ENCODE results near the gene RCAN1.

The RCAN1 gene

DNA sequence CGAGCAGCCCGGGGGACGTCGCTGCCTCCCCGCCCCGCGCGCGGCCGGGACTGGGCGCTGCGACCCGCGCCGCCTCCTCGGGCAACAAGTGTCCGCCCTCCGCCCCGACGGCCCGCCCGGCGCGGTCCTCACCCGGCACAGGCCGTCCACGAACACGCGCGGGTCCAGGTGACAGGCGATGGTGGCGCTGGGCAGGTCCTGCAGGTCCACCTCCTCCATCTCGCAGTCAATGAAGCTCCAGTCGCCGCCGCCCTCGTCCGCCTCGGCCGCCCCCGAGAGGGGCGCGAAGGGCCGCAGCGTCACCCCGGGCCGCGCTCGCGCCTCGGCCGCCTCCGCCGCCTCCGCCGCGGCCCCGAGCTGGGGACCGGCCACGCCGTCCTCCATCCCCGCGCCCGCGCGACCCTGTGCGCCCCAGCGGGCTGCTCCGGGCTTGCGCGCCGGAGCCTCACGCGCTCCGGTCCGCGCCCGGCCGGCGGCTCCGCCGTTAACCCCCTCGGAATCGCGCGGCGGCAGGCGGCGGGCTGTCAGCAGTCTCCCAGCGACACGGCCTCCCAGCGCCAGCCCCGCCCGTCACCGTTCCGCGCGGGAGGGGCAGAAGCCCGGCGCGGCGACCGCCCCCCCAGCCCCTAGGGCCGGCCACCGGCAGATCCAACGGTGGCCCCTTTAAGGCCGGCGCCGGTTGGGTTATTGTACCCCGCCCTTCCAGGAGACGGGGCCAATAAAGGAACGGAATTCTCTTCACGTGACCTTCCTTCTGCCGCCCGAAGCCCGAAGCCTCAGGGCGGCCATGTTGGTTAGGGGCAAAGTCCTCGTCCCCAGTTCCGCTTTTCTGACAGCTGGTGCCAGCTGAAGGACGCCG, at the start of gene RCAN1:
Gene RCAN1 (minus strand): TSS at position 486 of the 859 bp plus-strand sequence. CDS start 102 bp downstream, at position 384.
- DNase-seq = peak; percentile 91

DNA sequence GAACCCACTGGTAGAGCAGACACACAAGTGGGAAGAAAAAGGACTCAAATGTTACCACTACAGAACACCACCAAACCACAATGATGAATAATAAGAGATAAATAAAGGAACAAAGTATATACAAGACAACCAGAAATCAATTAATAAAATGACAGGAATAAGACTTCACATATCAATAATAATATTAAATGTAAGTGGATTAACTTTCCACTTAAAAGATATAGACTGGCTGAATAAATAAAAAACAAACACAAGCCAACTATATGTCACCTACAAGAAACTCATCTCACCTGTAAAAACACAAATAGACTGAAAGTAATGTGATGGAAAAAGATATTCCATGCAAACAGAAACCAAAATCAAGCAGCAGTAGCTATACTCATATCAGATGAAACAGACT, 46.9 kb upstream of the RCAN1 start:
- no peak for DNase-seq

DNA sequence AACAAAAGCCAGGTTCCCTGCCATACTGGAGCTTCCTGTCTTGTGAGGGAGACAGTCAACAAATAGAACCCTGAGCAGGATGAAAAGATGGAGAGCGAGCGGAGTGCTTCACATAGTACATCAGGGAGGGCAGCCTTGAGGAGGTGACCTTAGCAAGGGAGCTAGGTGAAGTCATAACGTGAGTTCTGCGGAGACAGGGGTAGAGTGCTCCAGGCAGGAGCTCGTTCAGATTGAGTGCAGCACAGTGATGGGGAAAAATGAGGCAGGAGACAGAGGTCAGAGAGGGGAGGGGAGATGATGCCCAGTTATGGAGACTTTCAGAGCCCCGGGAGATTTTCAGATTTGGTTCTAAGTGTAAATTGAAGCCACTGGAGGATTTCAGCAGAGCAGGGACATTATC, 38.6 kb upstream of the RCAN1 start:
- no peak for DNase-seq

DNA sequence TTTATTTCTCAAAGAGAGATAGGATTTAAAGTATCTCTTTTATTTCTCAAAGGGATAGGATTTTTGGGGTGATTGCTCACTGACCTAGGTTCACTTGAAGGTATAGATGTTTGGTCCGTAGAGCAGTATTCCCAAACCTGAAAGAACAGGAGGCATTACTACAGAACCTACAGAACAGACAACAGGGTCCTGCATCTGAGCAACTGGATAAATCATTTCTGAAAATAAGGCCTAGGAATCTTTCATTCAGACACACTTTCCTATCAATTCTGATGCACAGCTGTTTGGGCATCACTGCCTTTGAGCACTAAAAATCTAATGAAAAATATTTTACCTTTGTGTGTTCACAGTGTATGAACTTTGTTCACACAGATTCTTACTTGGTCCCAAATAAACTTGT, 36.7 kb upstream of the RCAN1 start:
- no peak for DNase-seq

DNA sequence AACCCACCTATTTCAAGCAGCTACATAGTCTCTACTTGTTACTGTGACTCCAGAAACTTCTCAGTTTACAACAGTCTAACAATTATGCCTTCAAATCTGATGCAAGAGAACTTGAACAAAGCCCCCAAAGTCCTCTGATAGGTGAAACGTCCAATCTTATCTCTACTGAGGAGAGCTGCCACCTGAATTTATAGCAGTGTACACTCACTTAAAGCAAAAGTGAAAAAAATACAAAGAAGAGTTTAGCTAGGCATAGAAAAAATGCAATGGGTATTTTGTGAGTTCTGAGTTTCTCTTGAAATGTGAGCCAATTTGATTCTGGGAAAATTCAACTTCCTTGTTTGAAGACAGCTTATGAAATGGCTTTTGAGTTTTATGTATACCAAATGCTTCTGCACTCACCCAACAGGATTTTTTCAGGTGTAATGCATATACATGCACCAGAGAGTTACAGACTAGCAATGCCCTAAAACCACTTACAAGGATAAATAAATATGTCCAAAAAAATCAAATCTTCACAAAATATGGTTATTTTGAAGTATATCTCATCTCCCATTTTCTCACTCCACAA, 36.0 kb upstream of the RCAN1 start:
- no peak for DNase-seq

DNA sequence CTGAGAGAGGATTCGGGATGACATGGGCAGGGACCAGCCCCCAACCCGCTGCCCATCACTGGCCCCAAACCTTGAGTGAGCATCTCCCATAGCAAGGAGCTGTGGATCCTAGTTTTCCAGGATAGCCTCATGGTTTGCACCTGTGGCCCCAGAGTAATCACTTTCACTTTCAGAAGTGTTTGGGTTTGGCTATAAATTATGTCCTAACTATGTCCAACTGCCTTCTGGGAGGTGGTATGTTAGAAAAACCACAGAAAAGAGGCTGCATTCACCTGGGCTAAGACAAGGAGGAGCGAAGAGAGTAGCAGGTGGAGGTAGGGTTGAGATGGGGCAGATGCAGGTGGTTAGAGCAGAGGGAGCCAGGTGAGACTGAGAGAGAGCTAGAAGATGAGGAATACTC, 34.5 kb upstream of the RCAN1 start:
- no peak for DNase-seq

DNA sequence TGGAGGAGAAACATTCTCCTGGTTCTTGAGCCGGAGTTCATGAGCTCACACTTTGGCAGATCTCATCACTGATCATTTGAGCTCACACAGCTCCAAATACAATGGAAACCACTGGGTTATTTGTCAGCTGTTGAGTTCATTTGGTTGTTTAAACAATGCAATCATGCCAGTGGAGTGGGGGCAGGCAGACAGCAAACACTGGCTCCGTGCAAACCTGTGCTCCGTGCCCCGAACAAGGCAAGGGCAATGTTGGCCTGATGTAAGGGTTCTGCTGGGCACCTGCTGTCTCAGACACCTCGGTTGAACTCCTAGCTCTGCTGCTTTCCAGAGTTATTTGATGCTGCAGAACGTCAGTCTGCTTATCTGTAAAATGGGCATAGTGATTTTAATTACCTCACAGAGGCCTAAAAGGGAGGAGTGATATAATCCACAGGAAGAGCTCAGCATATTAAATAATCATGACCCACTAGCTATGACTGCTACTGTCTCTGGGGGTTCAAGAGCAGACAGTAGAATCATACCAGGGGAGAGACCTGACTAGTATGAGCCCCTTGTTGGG, 33.9 kb upstream of the RCAN1 start:
- DNase-seq = no peak

DNA sequence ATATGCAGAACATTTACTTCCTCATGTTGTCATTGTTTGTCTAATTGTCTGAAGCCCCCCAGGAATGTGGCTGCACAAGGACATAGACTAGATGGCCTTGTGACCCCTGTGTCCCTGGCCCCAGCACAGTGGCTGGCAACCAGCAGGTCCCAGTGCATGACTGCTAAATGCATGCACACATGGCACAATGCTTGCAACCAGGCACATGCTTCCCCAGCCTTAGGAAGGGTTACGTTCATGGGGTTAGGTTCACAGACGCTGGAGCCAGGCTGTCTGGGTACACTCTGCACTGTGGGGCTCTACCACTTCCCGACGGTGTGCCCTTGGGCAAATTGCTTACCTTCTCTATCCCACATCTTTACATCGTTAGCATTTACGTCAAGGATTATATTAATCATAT, 32.6 kb upstream of the RCAN1 start:
- DNase-seq = no peak

DNA sequence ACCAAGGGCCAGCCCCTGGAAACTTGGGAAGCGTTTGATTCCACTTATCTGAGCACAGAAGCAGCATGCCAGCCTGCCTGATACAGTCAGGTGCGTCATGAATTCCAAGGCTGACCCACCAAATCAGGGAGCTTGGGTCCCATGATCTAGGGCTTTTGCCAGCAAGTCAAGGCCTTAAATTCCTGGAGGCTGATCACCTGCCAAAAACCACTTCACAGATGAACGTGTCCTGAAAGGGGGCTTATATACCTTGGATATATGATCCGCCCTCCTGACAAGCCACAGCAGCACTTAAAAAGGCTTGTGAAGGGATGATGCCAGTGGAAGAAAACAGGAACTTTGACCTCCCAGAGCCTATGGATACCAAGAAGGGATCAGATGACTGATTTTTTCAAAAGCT, 29.9 kb upstream of the RCAN1 start:
- DNase-seq = no peak

DNA sequence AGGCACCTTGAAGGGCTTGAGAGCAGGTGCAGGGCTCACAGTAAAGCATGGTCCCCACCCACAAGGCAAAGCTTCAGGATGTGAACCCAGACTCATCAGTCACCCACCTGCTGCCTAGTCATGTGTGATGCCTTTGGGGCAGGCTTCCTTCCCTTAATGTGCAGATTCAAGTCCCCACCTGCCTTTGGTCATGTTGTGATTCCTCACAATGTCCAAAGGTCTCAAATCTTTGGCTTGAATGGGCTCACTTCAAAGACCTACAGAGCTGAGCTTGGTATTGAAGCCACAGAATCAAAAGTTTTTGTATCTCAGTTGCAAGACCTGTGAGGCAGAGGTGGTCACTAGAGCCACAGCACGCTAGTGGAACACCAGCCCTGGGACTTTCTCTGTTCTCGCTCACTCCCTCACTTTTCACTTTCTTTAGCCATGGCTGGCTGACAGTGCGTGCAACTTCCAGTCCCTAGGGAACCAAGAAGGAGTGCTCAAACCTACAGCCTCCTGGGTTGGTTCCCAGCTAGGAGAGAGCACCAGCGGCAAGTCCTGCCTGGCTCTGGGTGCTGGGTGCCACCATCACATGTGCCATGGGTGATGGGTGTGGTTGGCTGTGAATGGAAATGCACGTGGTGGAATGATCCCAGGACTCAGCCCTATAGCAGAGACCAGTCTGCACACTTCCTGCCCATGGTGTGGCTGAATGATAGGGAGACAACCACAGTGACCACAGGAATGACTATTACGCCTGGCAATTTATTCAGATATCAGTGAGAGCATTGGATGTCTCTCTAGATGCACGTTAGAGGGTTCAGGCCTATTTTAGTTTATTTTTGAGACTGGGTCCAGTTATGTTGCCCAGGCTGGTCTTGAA, 27.5 kb upstream of the RCAN1 start:
- DNase-seq = no peak

DNA sequence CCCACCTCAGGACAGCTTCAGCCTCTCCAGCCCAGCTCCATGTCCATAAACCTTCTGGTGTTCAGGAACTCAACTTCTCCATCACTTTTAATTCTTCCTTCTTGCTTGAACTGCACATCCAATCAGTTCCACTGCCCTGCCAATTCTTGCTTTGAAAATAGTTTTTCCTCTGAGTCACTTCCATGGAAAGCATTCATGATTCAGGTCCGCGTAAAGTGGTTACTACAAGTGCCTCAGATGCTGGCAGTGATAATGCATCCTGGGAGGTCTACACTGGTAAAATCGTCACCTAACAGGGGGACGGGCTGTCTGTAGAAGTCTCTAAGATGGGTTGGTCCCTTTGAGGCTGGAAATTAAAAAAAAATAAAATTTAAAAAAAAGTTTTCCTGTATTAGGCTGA, 25.9 kb upstream of the RCAN1 start:
- no peak for DNase-seq

DNA sequence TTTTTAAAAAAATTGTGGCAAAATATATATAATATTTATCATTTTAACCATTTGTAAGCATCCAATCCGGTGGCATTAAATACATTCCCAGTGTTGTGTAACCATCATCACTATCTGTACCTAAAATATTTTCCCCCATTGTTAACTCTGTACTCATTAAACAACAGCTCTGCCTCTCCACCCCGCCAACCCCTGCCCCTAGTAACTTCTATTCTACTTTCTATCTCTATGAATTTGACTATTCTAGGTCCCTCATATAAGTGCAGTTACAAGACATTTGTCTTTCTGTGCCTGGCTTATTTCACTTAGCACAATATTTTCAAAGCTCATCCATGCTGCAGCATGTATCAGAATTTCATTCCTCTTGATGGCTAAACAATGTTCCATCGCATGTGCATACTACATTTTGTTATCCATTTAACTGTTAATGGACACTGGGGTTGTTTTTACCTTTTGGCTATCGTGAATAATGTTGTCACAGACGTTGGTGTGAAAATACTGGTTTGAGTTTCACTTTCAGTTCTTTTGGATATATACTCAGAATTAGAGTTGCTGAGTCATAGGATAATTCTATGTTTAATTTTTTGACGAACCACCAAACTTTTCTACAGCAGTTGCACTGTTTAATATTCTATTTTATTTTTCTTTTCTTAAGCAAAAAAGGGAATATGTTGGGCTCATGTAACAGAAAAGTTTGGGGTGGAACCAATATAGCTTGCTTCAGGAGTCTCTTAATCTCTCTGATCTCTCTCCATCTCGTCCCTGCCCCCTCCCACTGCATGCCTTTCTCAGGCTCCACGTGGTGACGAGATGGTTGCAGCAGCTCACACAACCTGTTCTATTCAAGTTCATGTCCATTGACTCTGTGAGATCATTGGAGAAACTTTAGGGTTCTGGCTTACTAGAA, 25.2 kb upstream of the RCAN1 start:
- no peak for DNase-seq

DNA sequence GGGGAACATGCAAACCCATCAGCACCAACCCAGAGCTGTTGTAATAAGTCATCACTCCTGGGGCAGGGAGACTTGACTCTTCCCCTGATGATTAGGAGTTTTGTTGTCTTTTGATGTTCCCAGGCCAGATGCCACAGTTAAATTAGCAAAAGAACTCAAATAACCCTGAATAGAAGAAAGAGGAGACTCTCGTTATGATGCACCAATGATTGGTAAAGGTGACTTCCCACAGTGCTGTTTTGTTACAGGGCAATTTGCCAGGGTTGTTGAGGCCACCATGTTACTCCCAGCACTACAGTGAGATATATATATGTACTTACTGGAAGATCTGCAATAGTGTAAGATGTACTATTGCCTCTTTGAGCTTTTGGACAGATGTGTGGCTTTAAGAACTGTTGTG, 24.3 kb upstream of the RCAN1 start:
- no peak for DNase-seq

DNA sequence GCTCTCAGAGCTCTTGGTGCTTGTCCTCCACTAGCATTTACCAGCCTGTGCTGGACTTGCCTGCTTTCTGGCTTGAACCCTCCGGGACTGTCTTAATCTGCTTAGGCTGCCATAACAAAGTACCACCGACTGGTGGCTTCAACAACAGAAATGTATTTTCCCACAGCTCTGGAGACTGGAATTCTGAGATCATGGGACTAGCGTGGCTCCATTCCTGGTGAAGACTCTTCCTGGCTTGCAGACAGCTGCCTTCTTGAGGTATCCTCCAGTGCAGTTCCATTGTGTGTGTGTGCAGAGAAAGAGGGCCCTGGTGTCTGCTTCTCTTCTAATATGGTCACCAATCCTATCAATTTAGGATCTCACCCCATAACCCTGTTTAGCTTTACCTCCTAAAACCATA, 22.0 kb upstream of the RCAN1 start:
- no peak for DNase-seq

DNA sequence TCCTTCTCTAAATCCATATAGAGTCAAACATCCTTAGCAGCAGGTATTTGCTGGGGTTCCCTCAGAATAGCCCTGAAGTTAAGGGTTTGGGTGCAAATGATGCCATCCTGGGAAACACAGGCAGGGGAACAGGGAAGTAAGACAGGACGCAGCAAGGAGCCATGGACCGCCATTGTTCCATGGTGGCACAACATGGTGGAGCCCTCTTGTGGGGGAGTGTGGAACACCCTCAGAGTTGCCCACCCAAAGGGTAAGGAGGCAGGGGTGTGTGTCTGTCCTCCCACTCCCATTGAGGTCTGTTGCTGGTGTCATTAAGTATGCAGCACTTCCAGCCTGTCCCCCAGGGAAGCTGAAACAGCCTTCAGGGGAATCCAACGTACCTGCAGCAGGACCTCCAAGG, 20.4 kb upstream of the RCAN1 start:
- no peak for DNase-seq

DNA sequence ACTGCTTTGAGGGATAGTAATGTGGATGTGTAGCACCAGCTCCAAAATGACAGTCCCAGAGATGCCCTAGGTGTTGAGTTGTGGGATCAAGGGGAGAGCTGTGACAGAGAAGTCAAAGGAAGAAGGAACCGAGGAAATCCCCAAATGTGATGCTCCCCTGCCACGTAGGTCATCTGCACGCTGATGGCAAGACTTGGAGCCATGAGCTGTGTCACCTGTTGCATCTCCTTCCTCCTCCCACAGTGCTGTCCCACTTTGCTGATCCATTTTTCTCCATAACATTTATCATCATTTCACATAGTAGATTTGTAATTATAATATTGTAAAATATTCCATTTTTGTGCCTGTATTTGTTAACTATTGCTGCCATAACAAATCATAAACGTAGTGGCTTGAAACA, 17.6 kb upstream of the RCAN1 start:
- no peak for DNase-seq

DNA sequence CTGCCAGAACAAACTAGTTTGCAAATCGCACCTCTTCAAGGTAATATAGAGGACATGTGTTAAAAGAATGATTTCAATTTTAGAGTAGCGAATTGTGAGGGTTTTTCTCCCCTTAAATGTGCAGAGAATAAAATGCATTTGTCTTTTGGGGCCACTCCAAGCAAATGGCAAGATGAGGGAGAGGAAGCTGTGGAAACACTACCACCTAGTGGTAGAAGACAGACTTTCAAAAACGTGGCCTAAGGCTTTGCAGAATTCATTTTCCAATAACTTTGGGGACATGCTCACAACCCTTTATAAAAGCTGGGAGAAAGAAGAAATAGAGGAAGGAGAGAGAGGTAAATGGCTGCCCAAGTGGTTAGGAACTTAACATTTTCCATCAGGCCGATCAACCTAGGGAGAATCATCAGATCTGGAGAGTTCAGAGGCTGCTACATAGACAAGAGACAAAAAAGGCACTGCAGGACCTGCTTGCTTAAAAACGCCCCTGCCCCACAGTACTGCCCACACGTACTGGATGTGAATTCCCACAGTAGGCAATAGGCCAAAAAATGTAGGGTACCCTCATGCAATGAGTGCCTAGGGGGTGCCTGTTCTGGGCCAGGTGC, 15.7 kb upstream of the RCAN1 start:
- DNase-seq = peak; percentile 2

DNA sequence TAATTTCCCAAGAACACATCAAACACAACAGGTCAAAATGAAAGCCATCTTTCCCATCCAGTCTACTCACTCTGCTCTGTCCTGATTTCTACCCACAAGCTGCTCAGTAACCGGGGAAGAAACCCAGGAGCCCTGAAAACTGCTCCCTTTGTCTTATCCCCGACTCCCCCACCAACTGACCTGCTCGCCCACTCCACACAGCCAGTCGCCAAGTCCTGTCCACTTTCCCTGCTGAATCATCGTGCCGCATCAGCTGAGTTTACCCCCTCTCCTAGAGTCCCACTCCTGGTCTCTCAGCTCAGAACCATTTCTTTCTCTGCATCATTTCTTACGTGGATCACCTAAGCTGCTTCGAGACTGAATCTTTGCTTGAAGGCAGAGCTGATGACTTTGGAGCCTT, 11.2 kb upstream of the RCAN1 start:
- no peak for DNase-seq

DNA sequence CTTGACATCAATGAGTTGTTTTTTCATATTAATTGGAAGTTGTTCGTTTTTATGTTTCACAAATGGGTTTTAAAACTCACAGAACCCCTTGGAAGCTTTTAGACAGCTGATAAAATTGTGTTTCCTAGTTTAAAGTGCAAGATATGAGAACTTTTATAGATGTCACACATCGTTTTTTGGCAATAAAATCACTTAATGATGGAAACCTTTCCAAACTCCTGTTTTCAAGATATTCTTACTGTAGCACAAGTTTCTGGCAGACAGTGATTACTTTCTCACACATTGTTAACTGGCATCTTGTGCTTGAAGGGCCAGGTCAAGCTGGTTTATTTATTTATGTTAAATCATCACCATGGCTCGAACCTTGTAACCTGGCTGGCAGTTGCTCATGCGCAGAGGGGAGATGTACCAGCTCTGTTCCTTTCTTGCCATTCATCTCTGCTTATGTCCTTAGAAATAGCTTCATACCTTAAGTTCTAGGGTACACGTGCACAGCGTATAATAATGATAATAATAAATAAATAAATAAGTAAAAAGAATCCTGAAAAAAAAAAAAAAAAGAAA, 10.2 kb upstream of the RCAN1 start:
- no peak for DNase-seq

DNA sequence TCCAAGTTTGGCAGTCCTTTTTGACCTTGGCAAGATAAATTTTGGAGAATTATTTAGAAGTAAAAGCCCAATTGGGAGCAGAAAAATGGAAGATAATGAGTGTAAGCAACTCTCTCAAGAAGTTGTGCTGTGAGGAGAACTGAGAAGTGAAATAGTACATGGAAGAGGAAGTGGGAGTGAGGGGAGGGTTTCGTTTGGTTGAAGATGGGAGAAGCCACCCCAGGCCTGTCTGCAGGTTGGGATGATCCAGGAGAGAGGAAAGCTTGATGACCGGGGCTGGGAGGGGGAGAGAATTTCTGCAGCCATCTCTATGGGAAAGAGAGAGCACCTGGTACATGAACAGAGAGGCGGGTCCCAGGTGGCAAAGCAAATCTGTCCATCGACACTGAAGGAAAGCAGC, 8.6 kb upstream of the RCAN1 start:
- no peak for DNase-seq
